Fibroblast of upper back skin (primary cell): ENCODE data around the gene GDPD5.

Source experiments
- DNase-seq: peaks from one replicate; pipeline ENCODE4 v3.0.0-alpha.2; 2013

Gene GDPD5

DNA sequence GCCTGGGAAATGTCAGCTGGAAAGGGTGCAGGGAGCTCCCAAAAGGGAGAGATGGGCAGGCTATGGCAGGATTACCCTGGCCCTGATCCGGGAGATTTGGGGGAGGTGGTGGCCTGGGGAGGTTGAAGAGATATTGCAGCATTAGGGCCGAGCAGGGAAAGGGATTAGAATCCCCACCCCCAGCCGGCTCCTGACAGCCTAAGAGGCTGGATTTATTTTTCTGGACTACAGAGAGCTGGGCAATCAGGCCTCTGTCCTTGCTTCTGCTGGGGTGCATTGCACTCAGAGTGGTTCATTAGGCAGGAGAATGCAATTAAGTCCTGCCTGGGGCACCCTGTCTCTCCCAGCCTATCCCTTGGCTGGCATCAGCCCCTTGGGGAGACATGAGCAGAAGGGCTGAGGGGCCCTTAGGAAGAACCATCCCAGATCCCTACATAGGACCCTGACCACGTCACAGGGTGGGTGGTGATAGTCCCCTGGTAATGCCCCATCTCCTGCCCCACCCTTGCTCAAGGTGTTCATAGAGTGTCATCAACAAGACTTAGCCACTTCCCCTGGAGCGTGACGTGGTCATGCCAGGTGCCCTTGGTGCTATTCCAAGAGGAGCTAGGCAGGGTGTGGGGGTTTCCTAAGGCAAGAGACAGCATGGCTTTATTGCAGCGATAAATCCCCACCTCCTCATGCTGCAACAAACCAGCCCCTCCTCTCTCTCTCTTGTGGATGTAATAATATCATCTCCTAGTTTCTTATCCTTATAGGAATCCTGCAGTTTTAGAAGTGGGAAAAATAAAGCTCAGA, 54.4 kb downstream of the GDPD5 start:
- DNase-seq: no peak

DNA sequence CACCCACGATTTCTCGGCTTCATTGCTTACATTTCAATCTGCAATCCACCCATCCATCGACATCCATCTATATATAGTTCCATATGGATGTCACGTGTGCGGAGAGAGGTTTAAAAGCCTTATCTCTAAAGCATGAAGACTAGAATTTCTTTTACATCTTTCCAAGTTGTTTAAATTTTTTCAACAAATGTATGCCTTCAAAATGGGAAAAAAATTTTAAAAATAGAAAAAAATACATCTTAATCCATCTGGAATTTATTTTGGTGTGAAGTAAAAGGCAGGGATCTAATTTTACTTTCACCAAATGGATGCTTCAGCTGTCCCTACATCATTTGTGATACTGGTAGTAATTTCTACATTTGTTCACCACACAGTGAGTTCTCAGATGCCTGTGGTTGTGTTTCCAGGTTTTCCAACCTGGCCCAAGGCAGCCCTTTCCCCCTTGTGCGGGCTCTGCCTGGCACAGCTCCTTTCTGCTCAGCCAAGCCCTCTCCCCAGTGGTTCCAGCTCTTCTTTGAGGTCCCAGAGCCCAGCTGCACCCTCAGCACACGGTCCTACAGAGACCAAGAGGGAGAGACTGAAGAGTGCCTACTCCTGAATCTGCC, 55.2 kb downstream of the GDPD5 start:
- no peak for DNase-seq

DNA sequence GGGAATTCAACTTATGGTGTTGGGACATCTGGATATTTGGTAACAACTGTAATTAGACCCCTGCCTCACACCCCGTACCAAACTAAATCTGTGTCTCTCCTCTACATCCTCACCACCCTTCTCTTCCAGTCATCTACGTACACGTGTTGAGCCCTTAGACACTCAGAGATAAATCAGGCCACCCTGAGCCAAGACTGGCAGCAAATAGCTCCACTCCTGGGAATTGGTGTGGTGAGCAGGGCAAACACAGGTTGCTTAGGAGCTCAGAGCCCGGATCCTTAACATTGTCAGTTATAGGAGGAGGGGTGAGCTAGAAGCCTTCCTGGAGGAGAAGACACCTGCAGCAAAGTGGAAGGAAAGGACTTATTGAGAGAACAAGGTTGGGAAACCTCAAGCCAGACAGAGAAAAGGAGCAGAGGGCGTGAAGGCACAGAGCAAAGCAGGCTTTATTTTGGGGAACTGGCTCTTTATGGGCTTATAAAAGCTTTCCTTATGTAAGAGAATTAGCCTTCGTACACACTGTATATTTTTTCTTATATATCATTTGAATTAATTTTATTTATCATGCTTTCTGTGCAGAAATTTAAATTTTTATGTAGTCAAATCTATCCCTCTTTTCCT, 55.8 kb downstream of the GDPD5 start:
- no peak for DNase-seq

DNA sequence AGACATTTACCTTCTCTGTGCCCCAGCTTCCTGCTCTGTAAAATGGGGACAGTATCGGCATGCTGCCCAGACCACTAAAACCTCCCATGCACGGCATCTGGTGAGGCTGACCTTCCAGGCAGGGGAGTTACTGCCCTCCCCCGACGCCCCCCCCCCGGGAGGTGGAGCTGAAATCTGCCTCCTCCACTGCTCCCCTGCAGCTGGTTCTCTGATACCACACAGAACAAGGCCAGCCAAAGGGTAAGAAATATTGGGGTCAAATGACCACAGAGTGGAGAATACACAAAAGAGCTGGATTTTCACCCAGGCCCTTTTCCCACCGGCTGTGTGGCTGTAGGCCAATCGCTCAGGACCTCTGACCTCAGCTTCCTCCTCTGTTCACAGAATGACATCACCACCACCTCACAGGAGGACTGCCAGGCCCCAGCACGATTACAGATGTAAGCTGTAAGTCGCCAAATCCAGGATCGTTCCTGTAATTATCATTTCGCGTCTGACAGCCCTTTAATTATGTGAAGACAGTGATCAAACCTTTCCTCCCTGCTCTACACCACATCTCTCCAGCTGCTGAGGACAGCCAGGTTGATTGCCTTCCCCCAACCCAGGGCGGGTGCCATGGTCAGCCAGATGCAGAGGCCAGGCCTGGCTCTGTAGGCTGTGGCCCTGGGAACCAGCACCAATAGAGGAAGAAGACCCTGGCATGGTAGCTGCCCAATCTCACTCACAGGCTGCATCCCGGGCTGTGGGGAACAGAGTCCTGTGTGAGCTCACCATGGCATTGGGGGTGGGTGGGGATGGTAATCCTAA, 57.0 kb downstream of the GDPD5 start:
- DNase-seq: peak; percentile 65

DNA sequence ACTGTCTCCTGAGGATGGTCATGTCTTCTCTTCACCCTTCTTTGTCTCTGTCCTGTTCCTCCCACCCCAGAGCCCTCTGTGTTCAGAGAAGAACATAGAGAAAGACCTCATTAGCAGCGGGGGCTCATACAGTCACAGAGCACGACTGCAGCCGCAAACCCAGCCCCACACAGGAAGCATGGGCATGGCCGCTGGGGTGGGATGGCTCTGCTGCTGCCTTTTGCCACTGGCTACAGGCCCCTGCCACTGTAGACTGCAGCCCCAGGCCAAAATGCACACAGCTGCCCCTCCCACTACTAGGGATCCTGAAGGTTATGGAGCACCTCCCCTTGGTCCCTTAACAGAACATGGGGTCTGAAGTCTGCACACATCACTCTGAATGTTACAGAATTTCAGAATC, 57.9 kb downstream of the GDPD5 start:
- DNase-seq: no peak

DNA sequence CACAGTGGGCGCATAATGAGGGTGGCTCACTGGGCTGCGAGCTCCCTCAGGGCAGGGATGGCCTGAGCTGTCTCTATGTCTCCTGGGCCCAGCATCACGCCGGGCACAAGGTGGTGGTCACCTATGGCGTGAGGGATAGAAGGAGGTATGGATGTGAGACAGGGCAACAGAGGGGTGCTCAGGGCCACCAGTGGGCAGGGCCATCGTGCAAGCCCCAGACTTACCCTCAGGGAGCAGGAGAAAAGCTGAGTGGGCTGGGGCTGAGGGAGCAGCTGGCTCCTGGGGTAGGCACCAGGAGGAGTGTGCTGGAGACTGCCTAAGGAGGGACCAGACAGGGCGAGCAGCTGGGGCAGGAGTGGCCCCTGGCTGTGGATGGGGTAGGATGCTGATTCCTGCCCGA, 58.4 kb downstream of the GDPD5 start:
- no peak for DNase-seq

DNA sequence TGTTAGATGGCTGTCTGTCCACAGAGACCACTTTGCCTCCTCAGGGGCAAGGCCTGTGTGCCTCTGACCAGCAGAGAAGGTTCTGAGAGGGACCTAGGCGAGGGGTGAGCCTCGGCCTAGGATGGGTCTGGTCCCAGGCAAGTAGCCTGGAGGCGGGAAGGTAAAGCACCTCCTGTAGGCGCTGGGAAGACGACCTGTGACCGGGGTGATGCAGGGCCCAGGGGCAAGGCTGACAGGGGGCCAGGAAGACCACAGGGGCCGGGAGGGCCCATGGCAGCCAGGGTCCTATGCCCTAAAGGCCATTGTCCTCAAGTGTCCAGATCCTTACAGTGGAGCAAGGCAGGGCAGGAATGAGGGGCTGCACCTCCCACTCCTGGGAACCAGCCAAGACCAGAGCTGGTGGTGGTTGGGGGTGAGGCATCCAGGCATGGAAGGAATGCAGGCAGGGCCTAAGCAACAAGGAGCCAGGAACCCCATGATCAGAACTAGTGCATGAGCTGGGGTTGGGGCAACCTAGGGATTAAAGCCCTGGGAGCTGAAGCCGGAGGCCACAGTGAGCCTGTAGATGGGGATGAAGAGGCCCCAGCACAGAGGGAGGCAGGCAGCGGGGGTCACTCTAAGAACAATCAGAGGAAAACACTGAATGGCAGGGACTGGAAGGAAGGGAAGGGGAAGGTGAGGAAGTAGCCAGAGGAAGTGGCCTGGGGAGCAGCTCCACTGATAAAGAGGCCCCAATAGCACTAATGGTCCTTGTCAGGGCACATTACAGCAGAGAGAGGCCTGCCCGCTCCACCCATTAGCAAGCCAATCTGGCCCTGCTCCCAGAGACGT, 59.8 kb downstream of the GDPD5 start:
- DNase-seq: peak; percentile 82

DNA sequence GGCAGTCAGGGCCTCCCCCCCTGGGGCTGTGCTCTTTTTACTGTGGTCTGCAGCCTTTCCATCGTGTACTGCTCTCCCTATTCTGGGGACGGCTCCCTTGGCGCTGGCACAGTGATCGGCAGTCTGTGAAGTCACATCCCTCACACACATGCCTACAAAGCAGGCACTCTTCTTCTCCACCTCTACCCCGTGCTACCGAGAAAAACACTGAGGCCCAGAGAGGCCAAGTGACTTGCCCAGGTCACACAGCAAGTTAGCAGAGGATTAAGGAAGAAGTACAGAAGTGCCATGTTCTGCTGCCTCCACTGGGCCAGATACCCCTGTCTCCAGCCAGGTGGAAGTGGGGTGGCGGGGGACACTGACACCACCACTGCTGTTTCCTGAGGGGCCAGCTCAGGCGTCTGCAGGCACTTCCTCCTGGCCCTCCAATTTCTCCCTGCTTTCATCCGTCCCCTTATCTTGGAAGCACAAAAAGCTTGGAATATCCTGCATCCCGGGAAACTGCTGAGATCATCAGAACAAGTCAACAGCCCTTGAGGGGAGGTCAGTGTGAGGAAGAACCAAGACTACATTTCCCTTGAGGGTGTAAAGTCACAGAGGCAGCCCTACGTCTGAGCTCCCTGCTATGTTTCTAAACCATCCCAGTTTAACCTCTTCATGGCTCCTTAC, 62.5 kb downstream of the GDPD5 start:
- DNase-seq: no peak

DNA sequence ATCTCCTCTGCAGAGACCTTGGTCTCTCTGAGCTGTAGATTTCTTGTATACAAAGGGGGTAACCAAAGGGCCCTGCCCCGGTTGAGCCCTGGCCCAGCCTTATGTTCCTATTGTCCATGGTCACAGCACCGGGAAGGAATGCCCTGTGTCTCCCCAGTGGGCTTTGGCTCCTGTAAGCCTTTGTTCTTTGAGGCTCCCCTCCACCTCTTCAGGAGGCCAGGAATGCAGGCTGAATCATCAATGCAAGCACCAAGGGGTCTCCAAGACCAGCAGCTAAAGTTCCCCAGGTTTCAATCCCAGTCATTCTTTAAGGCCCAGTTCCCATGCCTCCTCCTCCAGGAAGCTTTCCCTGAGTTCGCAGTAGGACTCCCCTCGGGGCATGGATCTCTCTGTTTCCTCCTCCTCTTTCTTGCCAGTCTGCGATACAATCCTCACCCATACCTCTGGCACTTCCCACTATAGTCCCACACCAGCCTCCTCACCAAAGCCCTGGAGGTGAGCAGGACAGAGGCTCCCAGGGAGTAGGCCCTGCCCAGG, 63.6 kb downstream of the GDPD5 start:
- DNase-seq: peak; percentile 25

DNA sequence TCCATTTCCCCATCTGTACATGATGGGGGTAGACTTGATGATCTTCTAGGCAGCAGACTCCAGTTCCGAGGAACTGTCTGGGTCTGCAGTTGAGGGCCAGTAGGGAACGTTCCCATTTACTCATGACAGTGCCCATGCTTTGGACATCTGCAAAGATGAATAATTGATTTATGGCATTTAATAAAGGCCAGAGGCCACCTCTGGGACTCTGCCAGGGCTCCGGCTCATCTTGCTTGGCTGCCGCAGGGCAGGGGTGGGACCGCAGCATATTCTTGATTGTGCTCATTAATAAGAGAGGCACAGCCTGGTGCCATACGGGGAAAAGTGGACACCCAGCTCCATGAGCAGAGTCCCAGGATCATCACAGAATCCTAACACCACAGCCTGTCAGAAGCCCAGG, 64.6 kb downstream of the GDPD5 start:
- no peak for DNase-seq

DNA sequence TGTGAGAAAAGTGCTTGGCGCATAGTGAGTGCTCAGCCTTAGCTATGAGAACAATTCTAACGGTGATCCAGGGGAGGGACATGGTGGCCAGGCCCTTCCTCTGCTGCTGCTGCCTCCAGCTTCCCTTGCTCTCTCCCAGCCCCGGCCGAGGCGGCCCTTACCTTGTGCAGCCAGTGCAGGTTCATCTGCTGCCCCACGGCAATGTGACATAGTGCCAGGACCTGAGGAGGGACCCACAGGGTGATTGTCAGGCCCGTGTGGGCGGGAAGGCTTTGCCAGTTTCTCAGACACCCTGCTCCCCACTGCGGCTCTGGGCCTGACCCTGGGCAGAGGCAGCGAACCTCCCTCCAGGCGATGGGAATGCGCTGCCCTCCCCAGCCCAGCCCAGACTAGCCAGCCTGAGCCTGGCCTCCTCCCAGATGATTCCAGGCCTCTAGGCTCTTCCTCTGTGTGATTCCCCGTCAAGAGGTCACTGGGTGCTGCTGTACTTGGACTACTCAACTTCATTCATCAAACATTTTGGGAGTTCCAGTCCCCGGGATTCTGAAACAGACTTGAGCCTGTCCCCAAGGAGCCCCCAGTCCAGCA, 69.1 kb downstream of the GDPD5 start:
- DNase-seq: no peak

DNA sequence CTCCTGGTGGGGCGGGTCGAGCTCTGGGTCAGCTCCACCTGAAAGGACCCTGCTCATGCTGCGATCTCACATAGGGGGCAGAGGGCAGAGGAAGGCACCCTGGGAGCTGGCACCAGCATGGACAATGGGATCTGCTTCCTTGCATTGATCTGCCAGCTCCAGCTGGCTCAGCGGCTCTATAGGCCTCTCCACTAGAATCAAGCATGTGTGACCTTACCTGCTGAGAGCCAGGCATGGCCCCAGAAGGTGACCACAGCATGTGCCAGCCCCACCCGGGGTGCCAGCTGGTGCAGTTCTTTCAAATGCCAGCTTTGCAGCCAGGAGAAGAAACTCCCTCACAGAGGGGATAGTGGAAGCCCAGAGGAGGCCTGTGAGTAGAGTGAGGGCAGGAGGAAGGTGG, 70.8 kb downstream of the GDPD5 start:
- no peak for DNase-seq

DNA sequence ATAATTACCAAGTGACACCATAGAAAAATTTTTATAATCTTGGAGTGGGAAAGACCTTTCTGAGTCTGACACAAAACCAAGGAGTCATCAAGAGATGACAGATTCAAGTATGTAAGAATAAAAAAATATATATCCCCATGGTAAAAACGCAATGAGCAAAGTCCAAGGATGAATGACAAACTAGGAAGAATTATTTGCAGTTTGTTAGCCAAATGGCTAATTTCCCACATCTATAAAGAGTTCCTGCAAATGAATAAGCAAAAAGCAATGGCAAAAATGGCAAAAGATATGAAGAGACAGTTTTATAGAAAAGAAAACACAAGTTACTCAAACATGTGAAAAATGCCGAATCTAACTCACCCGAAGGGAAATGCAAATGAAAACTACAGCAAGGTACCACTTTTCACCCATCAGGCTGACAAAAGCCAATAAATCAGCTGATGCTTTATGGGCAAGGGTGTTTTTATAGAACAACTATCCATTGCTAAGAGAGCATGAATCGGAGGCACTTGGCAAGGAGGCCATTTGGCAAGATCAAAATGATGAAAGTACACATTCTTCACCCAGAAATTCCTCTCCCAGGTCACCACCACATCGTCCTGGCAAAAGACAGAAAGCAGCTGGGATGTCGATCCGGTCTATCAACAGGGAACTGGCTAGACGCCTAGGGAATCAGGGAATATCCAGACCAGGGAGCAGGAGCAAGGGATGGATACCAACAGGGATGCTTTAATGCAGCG, 71.7 kb downstream of the GDPD5 start:
- peak; percentile 95 for DNase-seq

DNA sequence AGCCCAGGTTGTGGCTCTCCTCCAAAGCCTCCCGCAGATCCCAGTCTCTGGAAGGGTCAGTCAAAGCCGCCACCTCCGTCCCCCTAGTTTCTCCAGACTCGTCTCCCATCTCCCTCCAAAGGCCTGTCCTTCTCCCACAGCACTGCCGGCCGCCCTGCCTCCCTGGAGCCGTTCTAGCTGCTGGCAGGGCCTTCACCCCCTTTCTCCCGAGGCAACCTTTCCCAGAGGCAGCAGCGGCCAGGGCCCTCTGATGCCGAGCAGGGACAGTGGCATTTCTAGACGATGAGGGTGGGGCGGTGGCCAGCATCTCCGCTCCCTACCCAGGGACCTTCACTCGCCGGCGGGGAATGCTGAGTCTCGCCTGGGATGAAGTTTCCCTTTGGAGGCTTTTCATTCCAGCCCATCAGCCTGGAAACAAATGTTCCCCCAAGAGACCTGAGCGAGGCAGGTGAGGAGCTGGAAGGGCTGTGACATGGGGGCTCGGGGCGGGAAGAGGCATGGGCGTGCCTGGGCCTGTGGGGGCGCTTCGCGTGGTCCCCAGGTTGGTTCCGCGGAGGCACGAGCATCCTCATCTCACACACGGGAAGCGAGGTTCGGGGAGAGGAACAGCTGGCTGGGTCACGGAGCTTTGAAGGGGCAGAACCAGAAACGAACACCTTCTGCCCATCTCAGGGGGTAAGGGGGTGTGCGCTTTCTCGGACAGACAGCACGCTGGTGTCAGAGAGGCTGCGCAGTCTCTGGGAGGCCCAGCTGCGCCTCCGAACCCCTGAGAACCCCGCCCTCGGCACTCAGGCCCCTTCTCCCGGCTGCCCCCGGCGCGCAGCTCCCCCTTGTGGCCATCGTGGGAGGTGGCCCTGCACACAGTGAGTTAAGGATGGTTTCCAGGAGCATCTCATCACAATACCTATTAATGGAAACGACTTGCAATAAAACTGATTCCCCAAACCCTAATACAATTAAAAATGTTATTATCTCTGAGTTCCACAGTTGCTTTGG, 74.6 kb downstream of the GDPD5 start:
- no peak for DNase-seq

DNA sequence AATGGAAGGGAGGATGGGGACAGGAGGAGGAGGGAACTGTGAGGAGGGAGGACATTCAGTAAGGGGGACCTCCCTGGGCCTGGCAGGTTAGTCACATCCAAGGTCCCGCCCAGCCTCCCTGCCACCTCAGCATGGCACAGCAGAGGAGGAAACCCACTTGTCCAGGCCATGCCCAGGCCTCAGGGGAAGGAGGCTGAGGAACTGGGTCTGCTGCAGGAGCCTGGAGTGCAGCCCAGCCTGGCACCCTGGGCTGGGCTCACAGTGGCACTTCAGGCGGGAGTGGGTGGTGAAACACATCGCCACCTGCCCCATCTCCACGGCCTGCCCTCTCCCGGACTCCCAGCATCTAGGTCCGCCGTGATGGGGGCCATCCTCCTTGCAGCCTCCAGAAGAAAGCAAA, 75.5 kb downstream of the GDPD5 start:
- no peak for DNase-seq

DNA sequence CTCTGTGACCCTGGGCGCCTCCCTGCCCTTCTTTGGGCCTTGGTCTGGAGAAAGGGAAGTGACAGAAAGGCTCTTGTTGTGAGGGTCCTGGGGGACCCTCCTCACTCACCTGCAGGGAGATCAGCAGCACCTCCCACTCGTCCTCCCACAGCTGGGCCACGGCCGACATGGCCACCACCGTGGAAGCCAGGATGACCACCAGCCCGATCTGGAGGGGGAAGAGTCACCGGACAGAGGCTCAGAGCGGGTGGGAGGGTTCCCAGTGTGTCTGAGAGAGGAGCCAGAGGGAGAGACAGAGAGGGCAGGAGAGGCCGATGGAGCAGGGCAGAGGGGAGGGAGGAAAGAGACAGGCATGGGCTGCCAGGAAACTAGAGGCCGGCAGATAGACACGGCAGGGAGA, 76.0 kb downstream of the GDPD5 start:
- DNase-seq: no peak

DNA sequence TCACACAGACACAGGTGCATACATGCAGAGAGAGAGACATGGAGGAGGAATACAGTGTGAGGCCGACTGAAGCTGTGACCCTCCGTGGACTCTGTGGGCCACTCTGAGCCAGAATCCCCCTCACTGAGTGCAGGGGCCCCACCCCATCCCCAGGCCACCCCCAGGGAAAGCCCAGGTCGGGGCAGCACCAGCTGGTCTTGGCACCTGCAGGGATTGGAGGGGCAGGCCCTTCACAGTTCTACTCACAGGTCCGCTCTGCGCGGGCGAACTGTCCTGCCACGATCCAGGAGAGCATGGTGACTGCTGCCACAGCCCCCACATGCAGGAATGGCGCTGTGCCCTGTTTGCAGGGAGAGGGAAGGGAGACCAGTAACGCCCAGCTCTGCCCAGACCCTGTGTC, 76.5 kb downstream of the GDPD5 start:
- no peak for DNase-seq

DNA sequence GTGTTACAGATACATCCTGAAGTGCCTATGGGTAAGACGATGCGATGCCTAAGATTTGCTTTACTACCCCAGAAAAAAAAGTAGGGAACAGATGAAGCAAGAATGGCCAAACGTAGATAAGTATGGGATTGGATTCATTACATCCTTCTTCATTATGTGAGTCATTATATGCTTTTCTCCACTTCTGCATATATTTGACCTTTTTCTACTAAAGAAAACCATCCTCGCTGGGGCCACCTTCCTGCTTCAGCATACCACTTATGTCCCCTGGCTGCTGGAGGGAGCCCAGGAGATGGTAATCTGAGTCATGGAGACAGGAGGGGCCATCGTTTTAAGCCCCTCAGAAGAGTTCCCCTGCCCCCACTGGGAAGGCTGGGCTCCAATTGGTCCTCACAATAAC, 78.3 kb downstream of the GDPD5 start:
- DNase-seq: no peak

DNA sequence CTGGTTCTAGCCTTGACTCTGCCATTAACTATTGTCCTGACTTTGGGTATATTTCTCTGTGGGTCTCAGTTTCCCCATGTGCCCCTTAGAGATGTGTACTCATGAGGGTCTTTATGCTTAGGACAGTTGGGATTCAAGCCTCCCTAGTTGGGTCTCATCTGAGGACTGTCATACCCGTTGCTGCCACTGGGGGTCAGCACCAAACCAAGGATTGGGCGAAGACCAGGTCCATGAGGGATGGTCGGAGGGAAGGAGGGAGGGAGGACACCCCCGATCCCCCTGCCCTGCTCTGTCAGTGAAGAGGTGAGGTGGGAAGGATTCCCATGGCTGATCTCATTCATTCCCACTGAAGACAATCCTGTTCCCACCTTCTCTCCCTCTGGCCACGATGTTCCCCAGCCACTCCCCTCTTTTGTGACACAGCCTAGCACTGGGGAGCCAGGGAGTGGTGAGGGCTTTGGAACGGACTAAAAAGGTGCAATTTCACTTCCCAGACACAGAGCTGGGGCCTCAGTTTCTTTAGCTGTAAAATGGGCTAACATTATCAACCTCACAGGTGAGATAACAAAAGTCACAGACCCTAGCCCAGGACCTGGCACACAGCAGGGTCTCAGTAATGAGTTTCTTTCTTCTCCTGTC, 80.3 kb downstream of the GDPD5 start:
- DNase-seq: peak; percentile 51
